GM23338 (cell line): ENCODE measurements around the gene TMEM255B. TPM values are rescaled to one million over a fixed set of nuclear protein-coding genes. Genes with fewer than 3 reads are reported as not detected.

ENCODE experiments used
- ATAC-seq: fragments of 200-7000 bp; cut with Tn5 transposase; 3 replicates; pipeline ENCODE4 v1.9.1; 2020
- DNase-seq: peaks from one replicate; pipeline ENCODE4 v3.0.0-alpha.2; 2015; ENCODE audit warnings: low spot score
- H2AFZ ChIP-seq: fragments of 200-600 bp; sonication (generic); 2 replicates; pipeline ENCODE4 v1.8.0; 2016; ENCODE audit warnings: antibody characterized with exemption, mild to moderate bottlenecking, moderate library complexity
- H3F3A ChIP-seq: fragments of 200-600 bp; sonication (generic); replicated peaks from 2 replicates; pipeline ENCODE4 v1.8.0; 2017; ENCODE audit warnings: antibody characterized with exemption, mixed run types, low read depth
- H3K27ac ChIP-seq: fragments of 200-600 bp; sonication (generic); 2 replicates; pipeline ENCODE4 v1.6.1; 2016; ENCODE audit warnings: low read depth
- H3K27me3 ChIP-seq: fragments of 200-600 bp; sonication (generic); 2 replicates; pipeline ENCODE4 v1.8.0; 2016; ENCODE audit warnings: mild to moderate bottlenecking, mixed run types, moderate library complexity; ENCODE audit not compliant: insufficient read depth
- H3K36me3 ChIP-seq: fragments of 200-600 bp; sonication (generic); 2 replicates; pipeline ENCODE4 v1.8.0; 2016; ENCODE audit warnings: mild to moderate bottlenecking; ENCODE audit not compliant: insufficient read depth
- H3K4me1 ChIP-seq: fragments of 200-600 bp; sonication (generic); 2 replicates; pipeline ENCODE4 v1.8.0; 2016; ENCODE audit warnings: mild to moderate bottlenecking, moderate library complexity; ENCODE audit not compliant: insufficient read depth
- H3K4me2 ChIP-seq: fragments of 200-600 bp; sonication (generic); 2 replicates; pipeline ENCODE4 v1.7.1; 2017; ENCODE audit warnings: mixed run types
- H3K4me3 ChIP-seq: fragments of 200-600 bp; sonication (generic); 2 replicates; pipeline ENCODE4 v1.6.1; 2016; ENCODE audit warnings: mixed run types
- H3K79me2 ChIP-seq: fragments of 200-600 bp; sonication (generic); replicated peaks from 2 replicates; pipeline ENCODE4 v1.8.0; 2017; ENCODE audit warnings: mild to moderate bottlenecking; ENCODE audit not compliant: insufficient read depth
- H3K9me2 ChIP-seq: fragments of 200-600 bp; sonication (generic); 2 replicates; pipeline ENCODE4 v1.8.0; 2017; ENCODE audit not compliant: insufficient read depth
- H4K20me1 ChIP-seq: fragments of 200-600 bp; sonication (generic); replicated peaks from 2 replicates; pipeline ENCODE4 v1.8.0; 2017; ENCODE audit warnings: mild to moderate bottlenecking; ENCODE audit not compliant: insufficient read depth
- H3K27ac Mint-ChIP-seq: 2 replicates; pipeline ENCODE4 v1.8.0; 2020; ENCODE audit warnings: inconsistent platforms, mild to moderate bottlenecking, moderate library complexity, mixed read lengths
- H3K27me3 Mint-ChIP-seq: 3 replicates; pipeline ENCODE4 v1.8.0; 2022; ENCODE audit warnings: low read depth, mild to moderate bottlenecking, moderate library complexity, mixed read lengths, inconsistent platforms; ENCODE audit not compliant: insufficient read depth, poor library complexity
- H3K36me3 Mint-ChIP-seq: 3 replicates; pipeline ENCODE4 v1.8.0; 2021; ENCODE audit warnings: low read depth, mild to moderate bottlenecking, inconsistent platforms, moderate library complexity, mixed read lengths
- H3K4me1 Mint-ChIP-seq: 3 replicates; pipeline ENCODE4 v1.8.0; 2020; ENCODE audit warnings: mild to moderate bottlenecking, inconsistent platforms, mixed read lengths
- H3K4me3 Mint-ChIP-seq: 3 replicates; pipeline ENCODE4 v1.8.0; 2021; ENCODE audit warnings: moderate library complexity, mild to moderate bottlenecking, inconsistent platforms, mixed read lengths
- H3K9me3 Mint-ChIP-seq: 3 replicates; pipeline ENCODE4 v1.8.0; 2020; ENCODE audit warnings: moderate library complexity, mild to moderate bottlenecking, inconsistent platforms, mixed read lengths
- EZH2 ChIP-seq: fragments of 200-600 bp; sonication (generic); IDR thresholded peaks from one replicate; pipeline ENCODE4 v1.8.0; 2017; ENCODE audit warnings: antibody characterized with exemption, mild to moderate bottlenecking, low read depth; ENCODE audit not compliant: unreplicated experiment
- EZH2phosphoT487 ChIP-seq: fragments of 200-600 bp; sonication (generic); IDR thresholded peaks from one replicate; pipeline ENCODE4 v1.8.1; 2018; ENCODE audit warnings: antibody characterized with exemption; ENCODE audit not compliant: unreplicated experiment
- JUNB ChIP-seq: IDR thresholded peaks from one replicate; pipeline ENCODE4 v1.6.1; 2016; ENCODE audit warnings: antibody characterized with exemption; ENCODE audit not compliant: unreplicated experiment
- NANOG ChIP-seq: IDR thresholded peaks from 2 replicates; pipeline ENCODE4 v1.6.1; 2016; ENCODE audit warnings: antibody characterized with exemption, borderline replicate concordance
- STAT1 ChIP-seq: IDR thresholded peaks from one replicate; pipeline ENCODE4 v1.6.1; 2016; ENCODE audit warnings: antibody characterized with exemption; ENCODE audit not compliant: unreplicated experiment
- ZNF114 ChIP-seq: fragments of 250-450 bp; sonication (Bioruptor Pico); IDR thresholded peaks from 2 replicates; pipeline ENCODE4 v1.5.0; 2020; ENCODE audit warnings: mild to moderate bottlenecking, moderate library complexity
- ZNF331 ChIP-seq: fragments of 250-450 bp; sonication (Bioruptor Pico); IDR thresholded peaks from 2 replicates; pipeline ENCODE4 v1.5.0; 2020; ENCODE audit warnings: low read depth, mild to moderate bottlenecking, moderate library complexity
- polyA plus RNA-seq: library from polyadenylated mRNA; unstranded; fragments of >200 nt; fragmentation: Nextera tagmentation; extraction: Ambion mirVana; gene quantifications from 2 replicates; pipeline ENCODE4 v1.2.1, GENCODE V29; 2016
- total RNA-seq: library from RNA; depleted of rRNA; stranded (reverse); fragments of >200 nt; shearing (Covaris generic); gene quantifications from 2 replicates; pipeline ENCODE4 v1.2.3, GENCODE V29; 2014
- TF ChIP-seq, protein P1 (sequence below): fragments of 250-450 bp; sonication (Bioruptor Pico); IDR thresholded peaks from 2 replicates; pipeline ENCODE4 v1.5.0; 2020; ENCODE audit warnings: mild to moderate bottlenecking, moderate library complexity
- TF ChIP-seq, protein P2 (sequence below), 2 experiments: fragments of 200-600 bp in 1 of 2; sonication (generic) in 1 of 2; conservative IDR thresholded peaks; 2 replicates each; pipeline versions ENCODE4 v1.5.1 to v1.6.1; 2016 to 2017; ENCODE audit warnings: antibody characterized with exemption in 2 of 2, low read depth in 2 of 2, mild to moderate bottlenecking in 2 of 2, moderate library complexity in 1 of 2

The TMEM255B gene
- total and polyA plus RNA-seq, 2 experiments from 2014 or later: 0.69 to 4.4 TPM

DNA sequence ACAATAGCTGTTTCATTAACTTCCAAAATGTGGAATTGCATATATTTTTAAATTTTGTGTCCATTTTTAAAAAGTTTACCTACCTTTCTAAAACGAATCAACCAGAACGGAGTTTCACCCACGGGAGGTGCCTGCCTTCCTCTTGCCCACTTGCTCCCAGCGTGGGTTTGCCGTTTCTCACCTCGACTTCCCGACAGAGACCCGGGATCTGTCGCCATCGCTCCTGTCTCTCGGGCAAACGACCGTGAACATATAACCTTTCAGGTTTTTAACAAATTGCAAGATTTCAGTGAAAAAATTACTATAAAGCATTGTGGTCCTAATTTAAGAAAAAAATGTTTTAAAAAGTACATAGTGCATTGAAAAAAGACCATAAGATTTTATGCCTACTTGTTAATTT is 4.2 kb downstream of the TMEM255B start:
- H3K9me3 Mint-ChIP-seq: no peaks in the 10 kb centered on the region; the same call in 2 of the 3 replicates
- no peak for ATAC-seq

DNA sequence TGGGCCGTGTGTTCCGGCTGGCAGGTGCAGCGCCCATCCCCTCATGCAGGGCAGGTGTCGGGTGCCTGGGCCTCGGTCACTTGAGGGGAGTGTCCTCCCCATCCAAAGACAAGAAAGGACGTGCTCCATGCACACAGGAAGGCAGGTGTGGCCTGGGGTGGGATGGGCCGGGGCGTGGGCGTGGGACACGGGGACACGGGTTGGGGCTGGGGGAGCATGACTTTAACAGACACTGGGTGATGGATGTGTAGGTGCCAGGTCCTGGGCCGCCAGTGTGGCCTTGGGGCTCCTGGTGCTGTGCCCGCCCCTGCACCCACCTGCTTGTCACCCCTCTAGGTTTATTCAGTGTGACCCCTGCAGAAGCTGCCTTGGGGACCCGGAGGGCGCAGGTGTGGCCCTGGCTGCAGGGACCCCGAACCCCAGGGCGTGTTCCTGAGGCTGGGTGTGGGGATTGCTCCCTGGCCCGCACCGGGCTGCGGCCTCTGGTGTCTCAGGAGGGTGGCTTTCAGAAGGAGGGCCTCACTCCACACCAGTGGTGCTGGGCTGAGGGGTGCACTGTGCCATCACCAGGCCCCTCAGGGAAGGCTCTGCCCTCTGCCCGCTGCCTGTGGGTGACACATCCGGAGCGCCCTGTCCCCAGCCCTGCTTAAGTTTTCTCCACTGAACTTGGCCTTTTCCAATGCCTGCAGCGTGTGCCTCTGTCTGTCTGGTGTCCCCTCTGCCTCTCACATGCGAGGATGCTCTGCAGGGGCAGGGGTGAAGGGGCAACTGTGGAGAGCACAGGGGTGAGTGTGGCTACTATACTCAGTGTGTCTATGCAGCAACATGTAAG is 5.2 kb downstream of the TMEM255B start:
- H4K20me1 ChIP-seq: no peaks in the 10 kb centered on the region
- no peaks in the 10 kb centered on the region for H3K36me3 ChIP-seq
- DNase-seq (no peak), ATAC-seq (no peak)
- H3K9me3 Mint-ChIP-seq: no peaks in the 10 kb centered on the region; the same call in 2 of the 3 replicates
- no peak overlapping the region for H3K4me2 ChIP-seq
- H3K27me3 ChIP-seq: peaks cover 26% of the 10 kb centered on the region
- no peaks in the 10 kb centered on the region; the same call in 1 of the 2 replicates for H3K4me1 ChIP-seq
- no peak overlapping the region for H3K4me3 ChIP-seq
- H3K27ac ChIP-seq: no peak overlapping the region
- H3K36me3 Mint-ChIP-seq: no peaks in the 10 kb centered on the region; the same call in 2 of the 3 replicates
- no peaks in the 10 kb centered on the region for H3K79me2 ChIP-seq
- H2AFZ ChIP-seq: no peak overlapping the region
- no peaks in the 10 kb centered on the region for H3K9me2 ChIP-seq
- peaks cover 21% of the 10 kb centered on the region for H3K27me3 Mint-ChIP-seq
- no peaks in the 10 kb centered on the region for H3F3A ChIP-seq
- H3K27ac Mint-ChIP-seq: no peak overlapping the region
- no peak overlapping the region for H3K4me3 Mint-ChIP-seq
- peaks cover 12% of the 10 kb centered on the region for H3K4me1 Mint-ChIP-seq
- no peak for TF ChIP-seq EZH2
- TF ChIP-seq NANOG: no peak
- no peak for TF ChIP-seq JUNB
- no peak for TF ChIP-seq STAT1
- TF ChIP-seq, protein P1, sequence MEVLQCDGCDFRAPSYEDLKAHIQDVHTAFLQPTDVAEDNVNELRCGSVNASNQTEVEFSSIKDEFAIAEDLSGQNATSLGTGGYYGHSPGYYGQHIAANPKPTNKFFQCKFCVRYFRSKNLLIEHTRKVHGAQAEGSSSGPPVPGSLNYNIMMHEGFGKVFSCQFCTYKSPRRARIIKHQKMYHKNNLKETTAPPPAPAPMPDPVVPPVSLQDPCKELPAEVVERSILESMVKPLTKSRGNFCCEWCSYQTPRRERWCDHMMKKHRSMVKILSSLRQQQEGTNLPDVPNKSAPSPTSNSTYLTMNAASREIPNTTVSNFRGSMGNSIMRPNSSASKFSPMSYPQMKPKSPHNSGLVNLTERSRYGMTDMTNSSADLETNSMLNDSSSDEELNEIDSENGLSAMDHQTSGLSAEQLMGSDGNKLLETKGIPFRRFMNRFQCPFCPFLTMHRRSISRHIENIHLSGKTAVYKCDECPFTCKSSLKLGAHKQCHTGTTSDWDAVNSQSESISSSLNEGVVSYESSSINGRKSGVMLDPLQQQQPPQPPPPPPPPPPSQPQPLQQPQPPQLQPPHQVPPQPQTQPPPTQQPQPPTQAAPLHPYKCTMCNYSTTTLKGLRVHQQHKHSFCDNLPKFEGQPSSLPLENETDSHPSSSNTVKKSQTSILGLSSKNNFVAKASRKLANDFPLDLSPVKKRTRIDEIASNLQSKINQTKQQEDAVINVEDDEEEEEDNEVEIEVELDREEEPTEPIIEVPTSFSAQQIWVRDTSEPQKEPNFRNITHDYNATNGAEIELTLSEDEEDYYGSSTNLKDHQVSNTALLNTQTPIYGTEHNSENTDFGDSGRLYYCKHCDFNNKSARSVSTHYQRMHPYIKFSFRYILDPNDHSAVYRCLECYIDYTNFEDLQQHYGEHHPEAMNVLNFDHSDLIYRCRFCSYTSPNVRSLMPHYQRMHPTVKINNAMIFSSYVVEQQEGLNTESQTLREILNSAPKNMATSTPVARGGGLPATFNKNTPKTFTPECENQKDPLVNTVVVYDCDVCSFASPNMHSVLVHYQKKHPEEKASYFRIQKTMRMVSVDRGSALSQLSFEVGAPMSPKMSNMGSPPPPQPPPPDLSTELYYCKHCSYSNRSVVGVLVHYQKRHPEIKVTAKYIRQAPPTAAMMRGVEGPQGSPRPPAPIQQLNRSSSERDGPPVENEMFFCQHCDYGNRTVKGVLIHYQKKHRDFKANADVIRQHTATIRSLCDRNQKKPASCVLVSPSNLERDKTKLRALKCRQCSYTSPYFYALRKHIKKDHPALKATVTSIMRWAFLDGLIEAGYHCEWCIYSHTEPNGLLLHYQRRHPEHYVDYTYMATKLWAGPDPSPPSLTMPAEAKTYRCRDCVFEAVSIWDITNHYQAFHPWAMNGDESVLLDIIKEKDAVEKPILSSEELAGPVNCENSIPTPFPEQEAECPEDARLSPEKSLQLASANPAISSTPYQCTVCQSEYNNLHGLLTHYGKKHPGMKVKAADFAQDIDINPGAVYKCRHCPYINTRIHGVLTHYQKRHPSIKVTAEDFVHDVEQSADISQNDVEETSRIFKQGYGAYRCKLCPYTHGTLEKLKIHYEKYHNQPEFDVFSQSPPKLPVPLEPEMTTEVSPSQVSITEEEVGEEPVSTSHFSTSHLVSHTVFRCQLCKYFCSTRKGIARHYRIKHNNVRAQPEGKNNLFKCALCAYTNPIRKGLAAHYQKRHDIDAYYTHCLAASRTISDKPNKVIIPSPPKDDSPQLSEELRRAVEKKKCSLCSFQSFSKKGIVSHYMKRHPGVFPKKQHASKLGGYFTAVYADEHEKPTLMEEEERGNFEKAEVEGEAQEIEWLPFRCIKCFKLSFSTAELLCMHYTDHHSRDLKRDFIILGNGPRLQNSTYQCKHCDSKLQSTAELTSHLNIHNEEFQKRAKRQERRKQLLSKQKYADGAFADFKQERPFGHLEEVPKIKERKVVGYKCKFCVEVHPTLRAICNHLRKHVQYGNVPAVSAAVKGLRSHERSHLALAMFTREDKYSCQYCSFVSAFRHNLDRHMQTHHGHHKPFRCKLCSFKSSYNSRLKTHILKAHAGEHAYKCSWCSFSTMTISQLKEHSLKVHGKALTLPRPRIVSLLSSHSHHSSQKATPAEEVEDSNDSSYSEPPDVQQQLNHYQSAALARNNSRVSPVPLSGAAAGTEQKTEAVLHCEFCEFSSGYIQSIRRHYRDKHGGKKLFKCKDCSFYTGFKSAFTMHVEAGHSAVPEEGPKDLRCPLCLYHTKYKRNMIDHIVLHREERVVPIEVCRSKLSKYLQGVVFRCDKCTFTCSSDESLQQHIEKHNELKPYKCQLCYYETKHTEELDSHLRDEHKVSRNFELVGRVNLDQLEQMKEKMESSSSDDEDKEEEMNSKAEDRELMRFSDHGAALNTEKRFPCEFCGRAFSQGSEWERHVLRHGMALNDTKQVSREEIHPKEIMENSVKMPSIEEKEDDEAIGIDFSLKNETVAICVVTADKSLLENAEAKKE: no peak
- TF ChIP-seq, protein P2, sequence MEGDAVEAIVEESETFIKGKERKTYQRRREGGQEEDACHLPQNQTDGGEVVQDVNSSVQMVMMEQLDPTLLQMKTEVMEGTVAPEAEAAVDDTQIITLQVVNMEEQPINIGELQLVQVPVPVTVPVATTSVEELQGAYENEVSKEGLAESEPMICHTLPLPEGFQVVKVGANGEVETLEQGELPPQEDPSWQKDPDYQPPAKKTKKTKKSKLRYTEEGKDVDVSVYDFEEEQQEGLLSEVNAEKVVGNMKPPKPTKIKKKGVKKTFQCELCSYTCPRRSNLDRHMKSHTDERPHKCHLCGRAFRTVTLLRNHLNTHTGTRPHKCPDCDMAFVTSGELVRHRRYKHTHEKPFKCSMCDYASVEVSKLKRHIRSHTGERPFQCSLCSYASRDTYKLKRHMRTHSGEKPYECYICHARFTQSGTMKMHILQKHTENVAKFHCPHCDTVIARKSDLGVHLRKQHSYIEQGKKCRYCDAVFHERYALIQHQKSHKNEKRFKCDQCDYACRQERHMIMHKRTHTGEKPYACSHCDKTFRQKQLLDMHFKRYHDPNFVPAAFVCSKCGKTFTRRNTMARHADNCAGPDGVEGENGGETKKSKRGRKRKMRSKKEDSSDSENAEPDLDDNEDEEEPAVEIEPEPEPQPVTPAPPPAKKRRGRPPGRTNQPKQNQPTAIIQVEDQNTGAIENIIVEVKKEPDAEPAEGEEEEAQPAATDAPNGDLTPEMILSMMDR (conservative IDR thresholded peaks at IDR 0.05; ENCODE audit: low read depth in 2 of 2): no peak
- TF ChIP-seq ZNF331: no peak
- TF ChIP-seq ZNF114 (CRISPR knock-in tag): no peak
- no peak for TF ChIP-seq EZH2phosphoT487

More for the DNA sequence above, 4.2 kb downstream of the TMEM255B start:
- Histone ChIP-seq H3K9me2 (no peaks in the 10 kb centered on the region), H3K27ac (no peak overlapping the region), H4K20me1 (no peaks in the 10 kb centered on the region), H3F3A (0 out of 2 replicates have a peak, but pooled peaks cover 1% of the 10 kb centered on the region), H3K27me3 (peaks cover 31% of the 10 kb centered on the region), H3K36me3 (no peaks in the 10 kb centered on the region), H3K4me2 (no peak overlapping the region), H3K4me1 (peaks cover 2% of the 10 kb centered on the region; the same call in 1 of the 2 replicates), H2AFZ (no peak overlapping the region), H3K4me3 (no peak overlapping the region), H3K79me2 (no peaks in the 10 kb centered on the region)
- H3K27ac Mint-ChIP-seq: no peak overlapping the region
- H3K27me3 Mint-ChIP-seq: peaks cover 25% of the 10 kb centered on the region
- no peak overlapping the region for H3K4me3 Mint-ChIP-seq
- no peaks in the 10 kb centered on the region; the same call in 2 of the 3 replicates for H3K36me3 Mint-ChIP-seq
- no peak for DNase-seq
- no peak for TF ChIP-seq ZNF114 (CRISPR knock-in tag)
- no peak for TF ChIP-seq EZH2phosphoT487
- no peak for TF ChIP-seq JUNB
- peaks cover 15% of the 10 kb centered on the region for H3K4me1 Mint-ChIP-seq
